ENCODE data around the gene INA. TPM values are rescaled to one million over a fixed set of nuclear protein-coding genes. Genes with fewer than 3 reads are reported as not detected.

Gene INA
- total RNA-seq, 1 experiment from 2014 or later: not detected

DNA sequence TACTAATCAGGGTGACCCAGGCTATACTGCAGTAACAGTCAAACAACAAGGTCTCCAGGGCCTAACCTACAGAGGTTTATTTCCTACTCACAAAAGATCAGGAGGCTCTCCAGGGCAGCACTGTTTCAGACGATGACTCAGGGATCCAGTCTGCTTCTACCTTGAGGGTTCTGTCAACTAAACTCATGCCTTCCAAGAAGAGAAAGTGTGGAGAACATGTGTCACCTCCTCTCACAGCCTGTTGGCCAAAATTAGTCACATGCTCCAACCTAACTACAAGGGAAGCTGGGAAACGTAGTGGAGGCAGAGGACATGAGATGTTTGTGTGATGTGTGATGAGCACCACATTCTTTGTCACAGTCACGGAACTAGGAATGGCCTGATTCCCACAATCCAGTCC is 14.7 kb upstream of the INA start:
- Histone ChIP-seq H3K27ac (ENCODE audit: low read depth, low read length) (no peak overlapping the region), H3K9ac (ENCODE audit: low read length) (no peak overlapping the region), H2AFZ (ENCODE audit: low read depth, low read length, poor library complexity, severe bottlenecking) (no peak overlapping the region), H4K20me1 (ENCODE audit: insufficient read depth) (no peaks in the 10 kb centered on the region), H3K79me2 (ENCODE audit: insufficient read depth, low read length) (no peaks in the 10 kb centered on the region), H3K4me3 (replicated peaks in 1 of 2; ENCODE audit: low read depth in 1 of 2, low read length in 2 of 2) (no peak overlapping the region), H3K9me3 (ENCODE audit: control insufficient read depth in 1 of 2, insufficient read depth in 1 of 2, low read depth in 1 of 2, low read length in 2 of 2) (peaks cover 0 to 5% of the 10 kb centered on the region in 2 experiments; a peak in 1 of 4 replicates), H3K4me1 (ENCODE audit: control insufficient read depth in 1 of 2, insufficient read depth in 2 of 2, low read length in 2 of 2) (no peaks in the 10 kb centered on the region), H3K9me2 (ENCODE audit: insufficient read depth) (no peaks in the 10 kb centered on the region), H3K4me2 (ENCODE audit: low read length) (no peak overlapping the region), H3K36me3 (ENCODE audit: control insufficient read depth in 1 of 2, insufficient read depth in 2 of 2, low read length in 2 of 2) (no peaks in the 10 kb centered on the region), H3K27me3 (ENCODE audit: insufficient read depth, low read length) (peaks cover 20% of the 10 kb centered on the region)
- DNase-seq (ENCODE audit: low read depth, low spot score) (no peak), ATAC-seq (0 out of 2 replicates have a peak, but pooled peaks have one; percentile 40)
- peak; percentile 35; the same call in 1 of the 2 replicates for TF ChIP-seq MAX (IDR thresholded peaks at IDR 0.05)
- no peak for TF ChIP-seq ZFX (IDR thresholded peaks at IDR 0.05)
- RAD21 ChIA-PET (ENCODE audit: low non-redundant PET in 1 of 2, low total read pairs in 2 of 2, uncharacterized antibody in 2 of 2, unreplicated experiment in 2 of 2): no interaction called here
- POLR2A ChIA-PET: no interaction called here
- intact Hi-C loops (cut with micrococcal nuclease): no loop called here
- CTCF ChIA-PET: interaction anchor here (0.5 kb wide), 1 partner anchor 20 kb away, joined by 4 read pairs; no protein-coding TSS in a partner anchor
- BruUV-seq (replicated peaks): no TSS peak

DNA sequence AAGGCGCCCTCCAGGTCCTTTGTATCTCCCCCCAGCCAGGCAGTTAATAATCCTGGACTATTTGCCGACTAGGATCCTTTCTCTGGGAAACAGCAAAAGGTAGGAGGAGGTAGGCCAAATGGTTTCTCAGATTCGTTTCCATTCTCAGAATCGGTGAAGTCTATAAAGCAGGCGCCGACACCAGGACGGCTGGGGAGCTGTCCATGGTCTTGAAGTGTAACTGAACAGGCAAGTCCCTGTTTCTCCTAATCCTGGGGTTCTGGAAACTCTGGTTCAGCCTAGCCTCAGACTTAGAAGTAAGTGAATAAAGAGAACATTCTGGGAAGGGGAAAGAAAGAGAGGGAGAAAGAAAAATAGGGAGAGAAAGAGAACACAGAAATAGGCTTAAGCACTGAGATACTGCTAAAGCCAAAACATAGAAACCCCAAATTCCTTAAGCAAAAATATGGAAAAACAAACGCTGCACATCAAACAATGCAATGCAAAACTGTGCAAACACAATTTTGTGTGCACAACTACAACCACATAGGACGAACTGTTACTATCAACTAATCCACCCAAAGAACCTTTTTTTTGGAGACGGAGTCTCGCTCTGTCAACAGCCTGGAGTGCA is 11.1 kb upstream of the INA start:
- DNase-seq (ENCODE audit: low read depth, low spot score): peak; percentile 42
- no TSS peak for BruUV-seq (replicated peaks)
- no peak overlapping the region for H3K9ac ChIP-seq (ENCODE audit: low read length)
- H3K27ac ChIP-seq (ENCODE audit: low read depth, low read length): no peak overlapping the region
- ATAC-seq: peak; percentile 65
- CTCF ChIA-PET: no interaction called here
- POLR2A ChIA-PET: interaction anchor here (0.7 kb wide), 1 partner anchor 27 kb away, joined by 3 read pairs; no protein-coding TSS in a partner anchor
- intact Hi-C loops (cut with micrococcal nuclease): loop anchor here (2.0 kb wide), 1 partner anchor 17 kb away; no protein-coding TSS in a partner anchor
- H3K79me2 ChIP-seq (ENCODE audit: insufficient read depth, low read length): no peaks in the 10 kb centered on the region
- TF ChIP-seq TCF7L2 (IDR thresholded peaks at IDR 0.05; ENCODE audit: borderline replicate concordance, extremely low read depth, insufficient read depth, insufficient read length) (peak; percentile 28), SIN3A (IDR thresholded peaks at IDR 0.05; ENCODE audit: low read depth) (0 out of 2 replicates have a peak, but pooled peaks have one; percentile 27), REST (IDR thresholded peaks at IDR 0.05; ENCODE audit: low read depth) (peak; percentile 99), ELF1 (IDR thresholded peaks at IDR 0.05; ENCODE audit: borderline replicate concordance, low read depth) (no peak)
- H3K4me3 ChIP-seq (replicated peaks in 1 of 2; ENCODE audit: low read depth in 1 of 2, low read length in 2 of 2): no peak overlapping the region
- H3K4me2 ChIP-seq (ENCODE audit: low read length): no peak overlapping the region
- H3K36me3 ChIP-seq (ENCODE audit: control insufficient read depth in 1 of 2, insufficient read depth in 2 of 2, low read length in 2 of 2): no peaks in the 10 kb centered on the region
- H3K27me3 ChIP-seq (ENCODE audit: insufficient read depth, low read length): peaks cover 26% of the 10 kb centered on the region
- H3K9me2 ChIP-seq (ENCODE audit: insufficient read depth): no peaks in the 10 kb centered on the region
- H4K20me1 ChIP-seq (ENCODE audit: insufficient read depth): no peaks in the 10 kb centered on the region
- RAD21 ChIA-PET (ENCODE audit: low non-redundant PET in 1 of 2, low total read pairs in 2 of 2, uncharacterized antibody in 2 of 2, unreplicated experiment in 2 of 2): no interaction called here
- H3K9me3 ChIP-seq (ENCODE audit: control insufficient read depth in 1 of 2, insufficient read depth in 1 of 2, low read depth in 1 of 2, low read length in 2 of 2): no peaks in the 10 kb centered on the region
- H3K4me1 ChIP-seq (ENCODE audit: control insufficient read depth in 1 of 2, insufficient read depth in 2 of 2, low read length in 2 of 2): no peaks in the 10 kb centered on the region
- H2AFZ ChIP-seq (ENCODE audit: low read depth, low read length, poor library complexity, severe bottlenecking): no peak overlapping the region

All from HCT116 (cell line).